GM12892 (cell line): ENCODE measurements around the gene STARD13.

Experiments used
- POLR2A ChIP-seq: IDR thresholded peaks from 2 replicates; pipeline ENCODE4 v1.6.1; 2011; ENCODE audit warnings: low read depth, low read length, control low read depth
- POLR2AphosphoS5 ChIP-seq: IDR thresholded peaks from 2 replicates; pipeline ENCODE4 v1.6.1; 2011; ENCODE audit warnings: low read depth, low read length, control low read depth
- TAF1 ChIP-seq: IDR thresholded peaks from 2 replicates; pipeline ENCODE4 v1.6.1; 2011; ENCODE audit warnings: low read depth, mild to moderate bottlenecking, control low read depth, low read length, borderline replicate concordance

DNA sequence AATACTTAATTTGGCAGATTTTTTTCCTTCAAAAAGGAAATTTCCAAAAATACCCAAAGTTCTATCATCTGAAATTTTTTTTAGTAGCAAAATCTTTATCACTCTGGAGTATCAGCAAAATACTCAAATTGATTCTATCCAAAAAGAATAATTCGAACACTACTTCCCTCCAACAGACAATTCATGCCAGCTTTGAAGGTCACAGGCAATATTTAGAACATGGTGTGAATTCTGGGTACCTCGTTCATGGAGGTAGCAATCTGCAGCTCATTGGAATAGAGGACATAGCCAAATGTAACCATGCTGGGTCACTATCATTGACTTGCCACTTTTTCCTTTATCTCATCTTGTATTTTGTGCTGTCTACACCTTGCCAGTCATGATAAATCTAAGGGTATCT is 119.8 kb downstream of the STARD13 start:
- TF ChIP-seq POLR2A = no peak
- no peak for TF ChIP-seq POLR2AphosphoS5
- no peak for TF ChIP-seq TAF1
